SK-MEL-5 (cell line): ENCODE results near the gene UGT2B28. TPM values are rescaled to one million over a fixed set of nuclear protein-coding genes. Genes with fewer than 3 reads are reported as not detected.
"Not testable (repeated sequence)": the region's sequence is repeated elsewhere in the genome, so short reads cannot be mapped to it uniquely, and the experiment has no call there.

Experiments used
- DNase-seq: peaks from one replicate; pipeline ENCODE4 v3.0.0-alpha.2; 2016; ENCODE audit warnings: low read depth, low spot score
- in situ Hi-C: cut with HindIII; loops from 2 replicates; pipeline ENCODE4 v1.10.0; 2016; ENCODE audit warnings: low sequenced_read_pairs, high pct_unique_total_duplicates, low pct_unique_long_range_greater_than_20kb
- polyA plus RNA-seq, 2 experiments: library from polyadenylated mRNA; depleted of rRNA; stranded (reverse); fragments of >200 nt; gene quantifications; 2 replicates each; pipeline ENCODE4 v1.2.3, GENCODE V29; 2015
- total RNA-seq: library from RNA; depleted of rRNA; stranded (reverse); fragments of >200 nt; shearing (Covaris generic); gene quantifications from 2 replicates; pipeline ENCODE4 v1.2.3, GENCODE V29; 2014; rRNA removed

The UGT2B28 gene
- not detected in 2 replicates for total RNA-seq
- polyA plus RNA-seq (2015; cell fraction: cytosol; rRNA removed) = not detected in 2 replicates
- not detected in 2 replicates for polyA plus RNA-seq (2015; cell fraction: nucleus; rRNA removed)

DNA sequence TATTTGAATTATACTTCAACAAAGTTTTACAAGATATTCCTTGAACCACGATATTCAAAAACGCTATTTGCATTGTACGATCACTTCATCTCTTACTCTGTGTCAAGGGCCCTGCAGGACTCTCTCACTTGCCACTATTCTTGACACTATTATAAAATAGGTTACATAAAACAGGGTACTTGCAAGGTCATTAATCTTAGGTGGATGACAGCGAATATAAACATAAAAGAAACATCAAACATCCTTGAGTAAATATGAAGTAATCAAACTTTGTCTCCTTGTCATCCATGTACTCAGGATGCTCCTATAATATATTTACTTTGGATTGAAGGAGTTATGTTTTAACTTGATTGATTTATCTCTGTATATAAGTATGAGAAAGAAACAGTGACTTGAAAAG lies at the start of gene UGT2B28:
Gene UGT2B28, plus strand, starts transcription at position 395 of the 400 bp plus-strand sequence. CDS start 26 bp downstream, outside the sequence.
- in situ Hi-C loops, DNase-seq: not testable (repeated sequence)

DNA sequence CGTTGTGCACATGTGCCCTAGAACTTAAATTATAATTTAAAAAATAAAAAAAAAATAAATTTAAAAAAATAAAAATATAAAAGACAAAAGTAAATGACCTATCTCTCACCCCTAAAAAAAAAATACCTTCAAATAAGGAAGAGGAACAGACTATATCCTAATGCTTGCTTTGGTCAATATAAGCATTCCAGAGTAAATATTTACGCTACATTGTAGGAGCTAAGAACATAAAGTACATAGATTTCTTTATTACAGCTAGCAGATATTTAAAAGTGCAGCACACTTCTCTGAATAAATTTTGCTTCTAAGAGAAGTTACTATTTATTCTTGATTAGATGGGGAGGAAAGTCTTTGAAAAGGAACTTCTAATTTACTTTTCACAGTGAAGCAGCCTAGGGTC lies 41.2 kb upstream of the UGT2B28 start:
- no peak for DNase-seq
- in situ Hi-C loops = no loop called here

DNA sequence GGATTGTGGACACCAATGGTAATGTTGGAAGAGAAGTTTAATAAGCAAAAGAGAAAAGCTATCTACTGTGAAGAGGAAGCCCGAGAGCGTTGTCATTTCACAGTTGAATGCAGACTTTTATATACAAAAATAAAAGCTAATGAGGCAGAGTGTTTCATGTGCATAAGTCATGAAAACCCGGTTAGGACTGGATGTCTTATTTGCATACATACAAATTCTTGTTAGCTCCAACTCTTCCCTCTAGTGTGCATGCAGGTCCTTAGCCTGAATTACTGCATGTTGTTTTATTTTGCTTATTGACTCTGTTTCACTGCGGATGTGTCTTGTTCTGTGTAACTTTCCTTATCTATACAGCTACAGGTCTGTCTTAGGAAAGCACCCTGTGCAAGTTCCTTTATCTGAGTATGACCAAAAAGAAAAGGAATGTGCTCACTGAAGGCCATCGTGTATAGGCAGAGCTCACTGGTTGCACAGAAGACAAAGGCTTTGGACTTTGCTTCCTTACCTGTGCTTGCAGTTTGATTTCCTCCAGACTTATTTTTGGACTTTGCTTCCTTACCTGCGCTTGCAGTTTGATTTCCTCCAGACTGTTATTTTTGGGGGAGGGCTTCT lies 40.6 kb upstream of the UGT2B28 start:
- DNase-seq = no peak
- in situ Hi-C loops = no loop called here

DNA sequence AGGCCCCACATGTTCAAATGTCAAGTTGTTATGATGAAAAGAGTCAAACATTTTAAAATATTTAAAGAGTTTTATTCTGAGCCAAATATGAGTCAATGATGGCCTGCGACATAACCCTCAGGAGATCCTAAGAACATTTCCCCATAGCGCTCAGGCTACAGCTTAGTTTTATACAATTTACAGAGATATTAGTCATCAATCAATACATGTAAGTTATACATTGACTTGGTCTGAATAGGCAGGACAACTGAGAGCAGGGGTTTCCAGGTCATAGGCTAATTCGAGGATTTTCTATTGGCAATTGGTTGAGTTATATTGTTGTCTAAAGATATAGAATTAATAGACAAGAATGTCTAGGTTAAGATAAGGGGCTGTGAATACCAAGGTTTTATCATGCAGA lies 39.5 kb upstream of the UGT2B28 start:
- in situ Hi-C loops, DNase-seq: not testable (repeated sequence)

DNA sequence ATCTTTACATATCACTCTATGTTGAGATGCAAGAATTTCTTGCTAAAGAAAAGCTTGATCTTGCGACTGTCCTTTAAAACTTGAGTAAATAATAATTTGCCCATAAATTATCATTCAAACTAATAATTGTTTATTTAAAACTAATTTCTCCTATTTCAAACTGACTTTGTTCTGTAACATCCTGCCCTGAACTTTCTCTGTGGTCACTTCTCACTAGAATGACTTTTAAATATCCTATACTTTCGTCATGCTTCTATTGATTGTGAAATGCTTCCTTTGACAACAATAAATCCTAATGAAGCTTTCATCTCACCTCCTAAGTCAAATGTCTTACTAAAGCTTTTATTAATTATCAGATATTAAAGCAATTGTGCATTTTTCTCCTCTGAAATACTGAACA lies 38.5 kb upstream of the UGT2B28 start:
- DNase-seq, in situ Hi-C loops: not testable (repeated sequence)

DNA sequence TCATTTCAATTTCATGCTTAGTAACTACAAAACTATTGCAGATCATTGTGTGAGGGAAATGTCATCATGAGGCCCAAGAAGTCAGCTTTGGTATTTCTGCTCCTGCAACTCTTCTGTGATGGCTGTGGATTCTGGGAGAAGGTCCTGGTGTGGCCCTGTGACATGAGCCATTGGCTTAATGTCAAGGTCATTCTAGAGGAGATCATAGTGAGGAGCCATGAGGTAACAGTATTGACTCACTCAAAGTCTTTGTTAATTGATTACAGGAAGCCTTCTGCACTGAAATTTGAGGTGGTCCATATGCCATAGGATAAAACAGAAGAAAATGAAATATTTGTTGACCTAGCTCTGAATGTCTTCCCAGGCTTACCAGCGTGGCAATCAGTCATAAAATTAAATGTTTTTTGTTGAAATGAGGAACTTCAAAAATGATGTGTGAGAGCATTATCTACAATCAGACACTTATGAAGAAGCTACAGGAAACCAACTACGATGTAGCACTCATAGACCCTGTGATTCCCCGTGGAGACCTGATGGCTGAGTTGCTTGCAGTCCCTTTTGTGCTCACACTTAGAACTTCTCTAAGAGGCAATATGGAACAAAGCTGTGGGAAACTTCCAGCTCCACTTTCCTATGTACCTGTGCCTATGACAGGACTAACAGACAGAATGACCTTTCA lies 37.6 kb upstream of the UGT2B28 start:
- in situ Hi-C loops, DNase-seq: not testable (repeated sequence)

DNA sequence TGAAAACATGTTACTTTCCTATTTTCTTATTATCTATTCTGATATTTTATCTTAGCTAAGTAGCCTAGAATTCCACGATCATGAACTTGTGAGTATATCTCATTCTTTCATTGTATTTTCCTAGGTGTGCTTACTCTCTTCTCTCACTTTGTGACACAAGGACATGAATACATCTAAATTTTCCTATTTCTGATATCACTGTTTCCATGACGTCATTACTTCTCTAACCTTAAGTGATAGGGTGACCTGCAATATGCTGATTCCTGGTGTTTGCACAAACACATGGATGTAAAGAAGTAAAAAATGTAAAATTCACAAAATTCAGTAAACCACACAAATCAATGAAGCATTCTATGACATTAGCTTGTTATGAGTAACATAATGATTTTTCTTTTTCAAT lies 29.4 kb upstream of the UGT2B28 start:
- in situ Hi-C loops, DNase-seq: not testable (repeated sequence)

DNA sequence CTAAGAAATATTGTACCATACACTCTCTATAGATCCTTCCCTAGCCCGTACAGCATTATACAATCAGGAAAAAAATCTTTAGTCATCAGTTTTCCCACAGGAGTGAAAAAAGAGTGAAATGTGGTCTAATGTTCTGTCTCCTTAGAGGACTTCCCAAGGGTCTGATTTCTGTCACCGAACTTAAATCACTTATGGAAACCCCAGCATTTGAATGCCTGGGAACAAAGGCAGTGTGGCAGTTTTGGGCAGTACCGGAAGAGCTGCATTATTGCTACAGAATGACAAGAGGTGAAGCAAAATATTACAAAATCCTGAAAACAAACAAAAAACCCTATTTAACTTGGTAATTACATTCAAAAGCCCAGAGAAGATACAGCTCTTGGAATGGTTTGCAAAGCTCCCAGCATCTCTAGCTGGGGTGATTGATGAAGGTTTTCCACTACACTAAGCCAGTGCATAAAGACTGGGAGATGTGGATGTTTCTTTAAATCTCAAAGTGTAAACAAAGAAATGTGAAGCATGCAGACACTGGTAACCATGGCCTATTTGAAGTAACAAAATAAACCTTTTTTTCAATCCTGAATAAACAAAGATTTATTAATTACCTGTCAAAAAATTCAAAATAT lies 27.0 kb upstream of the UGT2B28 start:
- in situ Hi-C loops, DNase-seq: not testable (repeated sequence)

DNA sequence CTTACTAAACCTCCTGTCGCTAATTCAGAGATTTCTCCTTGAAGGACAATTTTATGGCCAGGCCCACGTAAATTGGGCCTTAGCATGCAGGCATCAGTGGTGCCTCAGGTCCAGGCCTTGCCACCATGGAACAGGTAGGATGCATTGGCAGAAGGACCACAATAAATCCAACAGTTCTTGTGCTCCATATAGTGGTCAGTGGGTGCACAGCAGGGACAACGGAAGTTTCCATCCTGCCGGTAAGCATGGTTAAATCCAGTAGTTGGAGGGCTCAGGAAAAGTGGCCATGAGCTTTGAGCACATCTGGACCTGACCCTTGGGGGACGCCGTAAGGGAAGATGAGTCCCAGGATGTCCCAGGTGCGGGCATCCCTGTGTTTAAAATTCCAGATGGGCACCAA lies 11.7 kb upstream of the UGT2B28 start:
- DNase-seq, in situ Hi-C loops: not testable (repeated sequence)

DNA sequence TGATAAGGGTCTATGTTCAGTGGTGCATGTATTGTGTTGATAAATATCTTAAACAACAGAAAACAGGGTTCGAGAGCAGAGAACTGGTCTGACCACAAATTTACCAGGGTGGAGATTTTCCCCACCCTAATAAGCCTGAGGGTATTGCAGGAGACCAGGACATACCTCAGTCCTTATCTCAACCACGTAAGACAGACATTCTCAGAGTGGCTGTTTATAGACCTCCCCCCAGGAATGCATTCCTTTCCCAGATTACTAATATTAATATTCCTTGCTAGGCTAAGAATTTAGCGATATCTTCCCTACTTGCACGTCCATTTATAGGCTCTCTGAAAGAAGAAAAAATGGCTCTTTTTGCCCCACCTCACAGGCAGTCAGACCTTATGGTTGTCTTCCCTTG lies 16.1 kb downstream of the UGT2B28 start:
- DNase-seq, in situ Hi-C loops: not testable (repeated sequence)

DNA sequence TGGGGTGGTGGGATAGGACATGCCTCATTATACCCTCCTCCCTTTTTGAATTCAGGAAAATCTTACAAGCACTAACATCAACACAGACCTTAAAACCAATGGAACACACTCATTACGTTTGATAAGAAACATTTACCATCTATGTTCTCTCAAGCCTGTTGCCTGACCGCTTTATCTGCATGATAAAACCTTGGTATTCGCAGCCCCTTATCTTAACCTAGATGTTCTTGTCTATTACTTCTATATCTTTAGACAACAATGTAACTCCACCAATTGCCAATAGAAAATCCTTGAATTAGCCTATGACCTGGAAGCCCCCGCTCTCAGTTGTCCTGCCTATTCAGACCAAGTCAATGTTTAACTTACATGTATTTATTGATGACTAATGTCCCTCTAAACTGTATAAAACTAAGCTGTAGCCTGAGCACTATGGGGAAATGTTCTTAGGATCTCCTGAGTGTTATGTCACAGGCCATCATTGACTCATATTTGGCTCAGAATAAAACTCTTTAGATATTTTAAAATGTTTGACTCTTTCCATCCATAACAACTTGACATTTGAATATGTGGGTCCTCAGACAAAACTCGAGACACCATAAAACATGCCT lies 28.3 kb downstream of the UGT2B28 start:
- in situ Hi-C loops, DNase-seq: not testable (repeated sequence)

DNA sequence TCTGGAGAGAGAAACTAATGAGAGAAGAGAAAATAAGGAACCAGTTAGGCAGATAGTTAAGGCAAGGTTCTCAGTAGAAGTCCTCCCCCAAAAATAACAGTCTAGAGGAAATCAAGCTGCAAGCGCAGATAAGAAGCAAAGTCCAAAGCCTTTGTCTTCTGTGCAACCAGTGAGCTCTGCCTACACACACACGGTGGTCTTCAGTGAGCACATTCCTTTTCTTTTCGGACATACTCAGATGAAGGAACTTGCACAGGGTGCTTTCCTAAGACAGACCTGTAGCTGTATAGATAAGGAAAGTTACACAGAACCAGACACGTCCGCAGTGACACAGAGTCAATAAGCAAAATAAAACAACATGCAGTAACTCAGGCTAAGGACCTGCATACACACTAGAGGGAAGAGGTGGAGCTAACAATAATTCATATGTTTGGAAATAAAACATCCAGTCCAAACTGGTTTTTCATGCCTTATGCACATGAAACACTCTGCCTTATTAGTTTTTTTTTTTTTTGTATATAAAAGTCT lies 29.3 kb downstream of the UGT2B28 start:
- in situ Hi-C loops = not testable (repeated sequence)

DNA sequence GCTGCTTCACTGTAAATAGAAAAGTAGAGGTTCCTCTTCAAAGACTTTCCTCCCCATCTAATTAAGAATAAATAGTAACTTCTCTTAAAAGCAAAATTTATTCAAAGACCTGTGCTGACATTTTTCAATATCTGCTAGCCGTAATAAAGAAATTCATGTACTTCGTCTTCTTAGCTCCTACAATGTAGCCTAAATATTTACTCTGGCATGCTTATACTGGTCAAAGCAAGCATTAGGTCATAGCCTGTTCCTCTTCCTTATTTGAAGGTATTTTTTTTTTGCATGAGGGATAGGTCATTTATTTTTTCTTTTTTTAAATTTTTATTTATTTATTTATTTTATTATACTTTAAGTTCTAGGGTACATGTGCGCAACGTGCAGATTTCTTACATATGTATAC lies 30.0 kb downstream of the UGT2B28 start:
- DNase-seq, in situ Hi-C loops: not testable (repeated sequence)

More for the DNA sequence above, 29.3 kb downstream of the UGT2B28 start:
- DNase-seq = not testable (repeated sequence)

DNA sequence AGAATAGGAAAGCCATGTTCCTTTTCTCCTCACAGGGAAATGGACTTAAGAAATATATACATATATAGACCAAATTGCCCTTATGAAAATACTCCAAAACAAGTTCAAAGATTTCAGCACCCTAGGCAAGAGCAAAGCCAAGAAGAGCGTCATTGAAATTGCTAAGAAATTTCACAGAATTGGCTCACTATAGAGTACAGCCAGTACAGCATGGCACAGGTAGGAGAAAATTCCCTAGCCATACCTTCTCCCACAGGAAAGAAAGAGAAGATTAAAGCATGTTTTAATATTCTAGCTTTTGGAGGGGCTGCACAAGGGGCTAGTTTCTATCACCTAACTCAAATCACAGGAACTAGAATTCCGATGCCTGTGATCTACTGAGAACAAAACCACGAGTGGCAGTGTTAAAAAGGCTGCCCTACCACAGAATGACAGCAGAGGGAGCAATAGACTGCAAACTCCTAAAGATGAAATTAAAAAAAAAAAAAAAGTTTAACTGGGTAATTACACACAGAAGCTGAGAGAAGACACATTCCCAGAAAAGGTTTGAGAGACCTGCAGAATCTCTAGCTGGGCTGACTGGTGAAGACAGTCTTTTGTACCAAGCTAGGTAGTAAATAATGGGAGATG lies 37.5 kb downstream of the UGT2B28 start:
- in situ Hi-C loops = not testable (repeated sequence)
- peak; percentile 53 for DNase-seq

DNA sequence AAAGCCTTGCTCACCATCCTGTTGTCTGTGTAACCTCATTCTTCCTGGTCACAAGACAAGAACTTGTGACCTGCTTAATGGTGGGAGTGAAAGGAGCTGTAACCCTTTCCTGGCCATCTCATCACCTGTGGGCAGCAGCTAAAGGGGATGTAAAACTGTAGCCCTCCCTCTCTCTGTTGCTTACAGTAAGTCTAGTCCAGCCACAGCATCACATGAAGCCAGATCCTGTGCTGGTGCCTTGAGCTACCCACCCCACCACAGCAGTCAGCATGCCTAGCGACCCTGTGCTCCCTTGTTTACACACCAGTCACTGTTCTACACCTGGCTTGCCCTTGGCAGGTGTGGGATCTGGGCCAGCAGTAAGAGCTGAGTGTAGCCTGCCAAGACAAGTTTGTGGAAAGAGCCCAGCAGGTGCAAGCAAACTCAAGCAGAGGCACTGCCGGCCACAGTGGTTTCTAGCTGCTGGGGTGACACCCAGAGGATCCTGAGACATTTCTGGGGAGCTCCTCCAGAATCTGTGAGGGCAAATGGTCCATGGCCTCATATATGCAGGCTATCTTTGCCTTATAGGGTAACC lies 41.0 kb downstream of the UGT2B28 start:
- no peak for DNase-seq
- in situ Hi-C loops = no loop called here

DNA sequence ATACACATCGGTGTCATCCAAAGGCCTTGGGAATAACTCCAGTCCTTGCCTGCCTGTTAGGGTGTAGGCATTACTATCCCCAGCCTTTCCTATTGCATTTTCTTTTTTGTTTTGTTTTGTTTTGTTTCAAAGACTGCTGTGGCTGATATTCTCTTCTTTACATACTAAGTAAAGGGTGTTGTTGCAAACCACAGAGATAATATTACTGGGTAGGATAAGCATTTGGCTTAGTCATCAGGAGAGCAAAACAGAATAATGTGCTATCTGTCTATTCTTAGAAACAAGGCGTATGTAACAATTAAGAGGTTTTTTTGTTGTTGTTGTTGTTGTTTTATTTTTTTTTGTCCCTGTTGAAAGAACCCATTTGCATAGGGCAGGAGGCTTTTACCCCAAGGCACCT lies 41.8 kb downstream of the UGT2B28 start:
- in situ Hi-C loops = no loop called here
- DNase-seq = no peak

DNA sequence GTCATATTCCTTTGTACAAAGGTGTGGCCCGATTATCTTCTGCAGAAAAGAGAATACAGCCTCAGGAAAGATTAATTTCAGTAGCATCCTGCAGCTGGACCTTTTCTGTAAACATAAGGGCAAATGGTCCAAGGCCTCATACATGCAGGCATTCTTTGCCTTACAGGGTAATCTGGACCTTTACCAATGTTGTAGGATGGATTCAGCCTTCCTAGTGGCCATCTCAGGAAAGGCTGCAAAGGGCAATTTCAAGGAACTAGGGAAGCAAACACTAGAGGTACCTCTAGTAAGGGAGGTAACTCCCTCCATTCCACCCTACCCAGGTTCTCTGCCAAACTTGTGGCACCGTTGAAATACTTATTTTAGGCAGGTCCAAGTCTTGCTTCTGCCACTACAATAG lies 43.0 kb downstream of the UGT2B28 start:
- DNase-seq = peak; percentile 1
- in situ Hi-C loops = no loop called here
